ENCODE measurements around the gene SDR42E1. TPM values are rescaled to one million over a fixed set of nuclear protein-coding genes. Genes with fewer than 3 reads are reported as not detected.

The SDR42E1 gene
- polyA plus RNA-seq, 1 experiment: 1.4 TPM

GRCh38 chr16:82002831-82003230, 8.4 kb downstream of the SDR42E1 start:
- Histone ChIP-seq H3K4me3 (ENCODE audit: low read depth, low read length) (no peak overlapping the region), H3K9me3 (ENCODE audit: control insufficient read depth, insufficient read depth, low read length) (no peaks in the 10 kb centered on the region), H3K27ac (ENCODE audit: low read depth, low read length) (no peak overlapping the region), H3K27me3 (ENCODE audit: control insufficient read depth, insufficient read depth, low read length) (peaks cover 5% of the 10 kb centered on the region)
- ChIA-PET POLR2A (no interaction called here), CTCF (no interaction called here)
- DNase-seq (ENCODE audit: low read depth, low spot score): no peak
- TF ChIP-seq CTCF (IDR thresholded peaks at IDR 0.05; ENCODE audit: low read depth, low read length): no peak

- Histone ChIP-seq H3K4me3 (ENCODE audit: low read depth, low read length) (no peak overlapping the region), H3K9me3 (ENCODE audit: control insufficient read depth, insufficient read depth, low read length) (no peaks in the 10 kb centered on the region), H3K27me3 (ENCODE audit: control insufficient read depth, insufficient read depth, low read length) (no peaks in the 10 kb centered on the region), H3K27ac (ENCODE audit: low read depth, low read length) (no peak overlapping the region)
- DNase-seq (ENCODE audit: low read depth, low spot score): peak; percentile 11
- no peak for TF ChIP-seq CTCF (IDR thresholded peaks at IDR 0.05; ENCODE audit: low read depth, low read length)
- ChIA-PET POLR2A (interaction anchor here (0.5 kb wide), 1 partner anchor 21 kb away, joined by 4 read pairs; no protein-coding TSS in a partner anchor), CTCF (interaction anchor here (1.1 to 1.2 kb wide), 2 partner anchors 57 to 266 kb away, joined by 3 to 4 read pairs; no protein-coding TSS in a partner anchor)
These were observed 13.5 kb downstream of the SDR42E1 start for GRCh38 chr16:81997738-81998137.

- H3K27ac ChIP-seq (ENCODE audit: low read depth, low read length): no peak overlapping the region
- CTCF ChIA-PET: interaction anchor here (1.1 to 1.2 kb wide), 2 partner anchors 56 to 267 kb away, joined by 3 to 4 read pairs; no protein-coding TSS in a partner anchor
- H3K9me3 ChIP-seq (ENCODE audit: control insufficient read depth, insufficient read depth, low read length): no peaks in the 10 kb centered on the region
- H3K27me3 ChIP-seq (ENCODE audit: control insufficient read depth, insufficient read depth, low read length): no peaks in the 10 kb centered on the region
- H3K4me3 ChIP-seq (ENCODE audit: low read depth, low read length): no peak overlapping the region
- no peak for DNase-seq (ENCODE audit: low read depth, low spot score)
- TF ChIP-seq CTCF (IDR thresholded peaks at IDR 0.05; ENCODE audit: low read depth, low read length): no peak
- POLR2A ChIA-PET: interaction anchor here (0.5 kb wide), 1 partner anchor 21 kb away, joined by 4 read pairs; no protein-coding TSS in a partner anchor
These were observed 14.4 kb downstream of the SDR42E1 start for GRCh38 chr16:81996664-81997509.

GRCh38 chr16:81995651-81996050, 15.6 kb downstream of the SDR42E1 start:
- TF ChIP-seq CTCF (IDR thresholded peaks at IDR 0.05; ENCODE audit: low read depth, low read length): no peak
- DNase-seq (ENCODE audit: low read depth, low spot score): no peak
- CTCF ChIA-PET: no interaction called here

GRCh38 chr16:81994485-81994884, 16.8 kb downstream of the SDR42E1 start:
- Histone ChIP-seq H3K9me3 (ENCODE audit: control insufficient read depth, insufficient read depth, low read length) (no peaks in the 10 kb centered on the region), H3K27me3 (ENCODE audit: control insufficient read depth, insufficient read depth, low read length) (no peaks in the 10 kb centered on the region), H3K27ac (ENCODE audit: low read depth, low read length) (no peak overlapping the region), H3K4me3 (ENCODE audit: low read depth, low read length) (no peak overlapping the region)
- ChIA-PET POLR2A (no interaction called here), CTCF (interaction anchor here (0.5 kb wide), 1 partner anchor 746 kb away, joined by 3 read pairs; no protein-coding TSS in a partner anchor)
- DNase-seq (ENCODE audit: low read depth, low spot score): no peak
- TF ChIP-seq CTCF (IDR thresholded peaks at IDR 0.05; ENCODE audit: low read depth, low read length): no peak

More at GRCh38 chr16:81995651-81996050, 15.6 kb downstream of the SDR42E1 start:
- Histone ChIP-seq H3K27ac (ENCODE audit: low read depth, low read length) (no peak overlapping the region), H3K4me3 (ENCODE audit: low read depth, low read length) (no peak overlapping the region), H3K9me3 (ENCODE audit: control insufficient read depth, insufficient read depth, low read length) (no peaks in the 10 kb centered on the region), H3K27me3 (ENCODE audit: control insufficient read depth, insufficient read depth, low read length) (no peaks in the 10 kb centered on the region)
- POLR2A ChIA-PET: no interaction called here

Measured in AG04450 (cell line).